ENCODE measurements around the gene RABGAP1.

- no peak for TF ChIP-seq POLR2AphosphoS5 (IDR thresholded peaks at IDR 0.05)
- TF ChIP-seq CTCF (IDR thresholded peaks at IDR 0.05; ENCODE audit: poor library complexity, severe bottlenecking), result no peak
- no peak for TF ChIP-seq REST (IDR thresholded peaks at IDR 0.05; ENCODE audit: borderline replicate concordance)
- no peak for TF ChIP-seq TAF1 (IDR thresholded peaks at IDR 0.05; ENCODE audit: low read depth)
These were observed 191.9 kb downstream of the RABGAP1 start for GRCh38 chr9:123132696-123133095.

Measured in neural cell (in vitro differentiated cells).